H1 (cell line): ENCODE measurements around the gene ZNF598. TPM values are rescaled to one million over a fixed set of nuclear protein-coding genes. Genes with fewer than 3 reads are reported as not detected.

ENCODE experiments used
- CTCF ChIA-PET: fragments of 300-600 bp; sonication (Branson Sonifier 250); formaldehyde crosslinking; loops from one replicate; lab custom pipeline; 2021; ENCODE audit not compliant: partially characterized antibody; lab: Charles Lee
- POLR2A ChIA-PET: fragments of 300-600 bp; sonication (Branson Sonifier 250); formaldehyde crosslinking; loops from one replicate; lab custom pipeline; 2021; ENCODE audit warnings: inconsistent platforms; ENCODE audit not compliant: partially characterized antibody; lab: Charles Lee
- DNase-seq, 2 experiments: peaks; one replicate each; pipeline versions ENCODE4 v3.0.0 to v3.0.0-alpha.2; 2010 to 2022; ENCODE audit warnings: low spot score in 2 of 2, low read depth in 1 of 2, mixed read lengths in 1 of 2
- FAIRE-seq: peaks from 2 replicates; lab custom pipeline; 2011; peaks lifted over from hg19 to GRCh38; lab: Jason Lieb, UNC
- H2AFZ ChIP-seq: 2 replicates; pipeline ENCODE4 v1.8.1; 2012; ENCODE audit warnings: low read length, inconsistent platforms
- H2AK5ac ChIP-seq: 2 replicates; pipeline ENCODE4 v1.6.1; 2013; ENCODE audit warnings: low read depth, low read length
- H2BK120ac ChIP-seq: replicated peaks from 2 replicates; pipeline ENCODE3; 2013; ENCODE audit warnings: low read depth, low read length, inconsistent platforms
- H2BK12ac ChIP-seq: 2 replicates; pipeline ENCODE4 v1.6.1; 2013; ENCODE audit warnings: low read depth, low read length
- H2BK15ac ChIP-seq: 2 replicates; pipeline ENCODE4 v1.6.1; 2013; ENCODE audit warnings: low read length
- H2BK20ac ChIP-seq: 2 replicates; pipeline ENCODE4 v1.6.1; 2013; ENCODE audit warnings: low read length
- H2BK5ac ChIP-seq: 2 replicates; pipeline ENCODE4 v1.6.1; 2013; ENCODE audit warnings: low read depth, low read length
- H3K14ac ChIP-seq: 2 replicates; pipeline ENCODE4 v1.6.1; 2013; ENCODE audit warnings: inconsistent platforms; ENCODE audit not compliant: insufficient read length
- H3K18ac ChIP-seq: 2 replicates; pipeline ENCODE4 v1.6.1; 2013; ENCODE audit warnings: low read length; ENCODE audit errors: extremely low read depth
- H3K23ac ChIP-seq: 2 replicates; pipeline ENCODE4 v1.6.1; 2013; ENCODE audit warnings: inconsistent platforms; ENCODE audit not compliant: insufficient read length
- H3K23me2 ChIP-seq: 2 replicates; pipeline ENCODE4 v1.6.1; 2013; ENCODE audit warnings: low read depth, low read length
- H3K27ac ChIP-seq: 2 replicates; pipeline ENCODE4 v1.6.1; 2011; ENCODE audit warnings: low read depth, low read length, inconsistent platforms
- H3K27me3 ChIP-seq, 4 experiments: replicated peaks in 1 of 4; 1 replicate in 1 of 4; 2 replicates in 3 of 4; pipeline versions ENCODE4 v1.6.1 to v1.8.1; 2011 to 2013; ENCODE audit warnings: low read length in 3 of 4, mild to moderate bottlenecking in 3 of 4, inconsistent platforms in 2 of 4, mixed read lengths in 2 of 4, moderate library complexity in 1 of 4; ENCODE audit not compliant: control insufficient read depth in 3 of 4, insufficient read depth in 3 of 4; ENCODE audit errors: extremely low read depth in 1 of 4
- H3K36me3 ChIP-seq, 4 experiments: 2 replicates each; pipeline versions ENCODE4 v1.6.1 to v1.8.1; 2011 to 2013; ENCODE audit warnings: mild to moderate bottlenecking in 4 of 4, low read length in 3 of 4, moderate library complexity in 2 of 4, control low read depth in 1 of 4, inconsistent platforms in 1 of 4; ENCODE audit not compliant: insufficient read depth in 4 of 4, control insufficient read depth in 2 of 4
- H3K4ac ChIP-seq: replicated peaks from 2 replicates; pipeline ENCODE3; 2013; ENCODE audit warnings: low read length, low read depth, mixed read lengths, inconsistent platforms; ENCODE audit not compliant: insufficient read length
- H3K4me1 ChIP-seq, 4 experiments: replicated peaks in 1 of 4; 1 replicate in 1 of 4; 2 replicates in 3 of 4; pipeline versions ENCODE4 v1.6.1 to v1.8.1; 2011 to 2013; ENCODE audit warnings: low read length in 3 of 4, inconsistent platforms in 2 of 4, mixed read lengths in 1 of 4; ENCODE audit not compliant: insufficient read depth in 4 of 4, control insufficient read depth in 3 of 4
- H3K4me2 ChIP-seq, 2 experiments: 2 replicates each; pipeline versions ENCODE4 v1.6.1 to v1.8.1; 2011 to 2013; ENCODE audit warnings: low read depth in 2 of 2, low read length in 2 of 2, control low read depth in 1 of 2, inconsistent platforms in 1 of 2, mild to moderate bottlenecking in 1 of 2; ENCODE audit not compliant: insufficient read depth in 1 of 2
- H3K4me3 ChIP-seq, 4 experiments: fragments of 200-600, 300-600 bp in 1 of 4; sonication (generic), shearing (Covaris generic), sonication (Bioruptor Twin) in 1 of 4; 2 replicates each; pipeline versions ENCODE4 v1.5.1 to v1.8.1; 2011 to 2016; ENCODE audit warnings: low read length in 4 of 4, low read depth in 3 of 4, control low read depth in 2 of 4, inconsistent platforms in 2 of 4, mild to moderate bottlenecking in 2 of 4, mixed read lengths in 1 of 4, moderate library complexity in 1 of 4; ENCODE audit not compliant: insufficient read depth in 2 of 4; ENCODE audit errors: extremely low read depth in 1 of 4
- H3K56ac ChIP-seq: replicated peaks from 2 replicates; pipeline ENCODE3; 2013; ENCODE audit warnings: low read depth, mild to moderate bottlenecking, mixed read lengths, low read length, inconsistent platforms; ENCODE audit not compliant: insufficient read length
- H3K79me1 ChIP-seq: 2 replicates; pipeline ENCODE4 v1.6.1; 2013; ENCODE audit warnings: low read depth, low read length, control low read depth
- H3K79me2 ChIP-seq, 2 experiments: 2 replicates each; pipeline versions ENCODE4 v1.6.1 to v1.8.1; 2012 to 2013; ENCODE audit warnings: low read length in 2 of 2, mild to moderate bottlenecking in 2 of 2, inconsistent platforms in 1 of 2; ENCODE audit not compliant: insufficient read depth in 2 of 2, control insufficient read depth in 1 of 2
- H3K9ac ChIP-seq, 4 experiments: replicated peaks in 1 of 4; 1 replicate in 1 of 4; 2 replicates in 3 of 4; pipeline versions ENCODE4 v1.6.1 to v1.8.1; 2011 to 2013; ENCODE audit warnings: low read depth in 3 of 4, low read length in 3 of 4, control low read depth in 2 of 4, mild to moderate bottlenecking in 2 of 4, moderate library complexity in 2 of 4, inconsistent platforms in 1 of 4; ENCODE audit errors: extremely low read depth in 1 of 4
- H3K9me3 ChIP-seq, 2 experiments: 2 replicates each; pipeline versions ENCODE4 v1.6.1 to v1.8.1; 2012 to 2013; ENCODE audit warnings: mild to moderate bottlenecking in 2 of 2, moderate library complexity in 2 of 2, control low read depth in 1 of 2, inconsistent platforms in 1 of 2, low read depth in 1 of 2, low read length in 1 of 2, mixed read lengths in 1 of 2; ENCODE audit not compliant: insufficient read depth in 2 of 2
- H4K20me1 ChIP-seq, 2 experiments: replicated peaks in 1 of 2; 2 replicates each; pipeline versions ENCODE3 to v1.8.1; 2011 to 2013; ENCODE audit warnings: inconsistent platforms in 2 of 2, low read length in 2 of 2, mild to moderate bottlenecking in 1 of 2; ENCODE audit not compliant: insufficient read depth in 2 of 2, control insufficient read depth in 1 of 2
- H4K5ac ChIP-seq: 2 replicates; pipeline ENCODE4 v1.6.1; 2013; ENCODE audit warnings: low read length, low read depth, mixed read lengths, inconsistent platforms; ENCODE audit not compliant: insufficient read length
- H4K8ac ChIP-seq: 2 replicates; pipeline ENCODE4 v1.8.0; 2013; ENCODE audit warnings: mild to moderate bottlenecking, moderate library complexity, low read length, inconsistent platforms; ENCODE audit not compliant: insufficient read depth; ENCODE audit errors: extremely low read depth
- H4K91ac ChIP-seq: replicated peaks from 2 replicates; pipeline ENCODE3; 2013; ENCODE audit warnings: low read length, mixed read lengths, inconsistent platforms; ENCODE audit not compliant: insufficient read length
- BRCA1 ChIP-seq: IDR thresholded peaks from 2 replicates; pipeline ENCODE4 v1.6.1; 2012; ENCODE audit warnings: low read depth, low read length, improper control_type of control experiment
- CHD2 ChIP-seq: IDR thresholded peaks from 2 replicates; pipeline ENCODE4 v1.6.1; 2012; ENCODE audit warnings: low read length, improper control_type of control experiment
- EZH2 ChIP-seq: fragments of 200-600 bp; sonication (generic); IDR thresholded peaks from 2 replicates; pipeline ENCODE4 v1.7.1; 2012; ENCODE audit warnings: low read depth, mild to moderate bottlenecking, moderate library complexity, low read length, inconsistent platforms; ENCODE audit not compliant: severe bottlenecking
- KDM1A ChIP-seq: fragments of 200-600, 300-600 bp; sonication (generic); IDR thresholded peaks from 2 replicates; pipeline ENCODE4 v1.7.1; 2016; ENCODE audit warnings: mild to moderate bottlenecking, low read length, borderline replicate concordance
- POLR2A ChIP-seq, 2 experiments: IDR thresholded peaks; 1 replicate in 1 of 2; 2 replicates in 1 of 2; pipeline ENCODE4 v1.6.1; 2011; ENCODE audit warnings: low read depth in 2 of 2, low read length in 2 of 2, mild to moderate bottlenecking in 2 of 2; ENCODE audit errors: control extremely low read depth in 1 of 2
- RAD21 ChIP-seq, 2 experiments: IDR thresholded peaks in 1 of 2; conservative IDR thresholded peaks in 1 of 2; 2 replicates each; pipeline ENCODE4 v1.6.1; 2011; ENCODE audit warnings: low read depth in 2 of 2, low read length in 2 of 2, improper control_type of control experiment in 1 of 2, inconsistent platforms in 1 of 2, mild to moderate bottlenecking in 1 of 2, moderate library complexity in 1 of 2
- SP2 ChIP-seq: IDR thresholded peaks from 2 replicates; pipeline ENCODE4 v1.6.1; 2012; ENCODE audit warnings: mild to moderate bottlenecking, low read length, inconsistent platforms
- SP4 ChIP-seq: IDR thresholded peaks from 2 replicates; pipeline ENCODE4 v1.6.1; 2012; ENCODE audit warnings: low read length, inconsistent platforms
- TAF7 ChIP-seq: optimal IDR thresholded peaks from 2 replicates; pipeline ENCODE3; 2011; ENCODE audit warnings: low read depth, mild to moderate bottlenecking, inconsistent platforms, low read length, moderate library complexity, borderline replicate concordance
- ZNF274 ChIP-seq: IDR thresholded peaks from 2 replicates; pipeline ENCODE4 v1.7.0; 2012; ENCODE audit warnings: low read length, borderline replicate concordance; ENCODE audit errors: extremely low read depth
- WGBS, 2 experiments: shearing (Covaris generic) in 1 of 2; methylation state at CpG; one replicate each; pipeline versions ENCODE4 v1.1.6 to v1.1.7; 2013 to 2015; ENCODE audit warnings: low lambda C conversion rate in 2 of 2, mixed read lengths in 2 of 2, inconsistent platforms in 1 of 2, low coverage in 1 of 2, missing lambda C conversion rate in 1 of 2; ENCODE audit not compliant: insufficient replicate concordance in 2 of 2, insufficient coverage in 1 of 2, insufficient read length in 1 of 2; ENCODE audit errors: extremely low coverage in 1 of 2, missing lambda C conversion rate in 1 of 2; 5-methylcytosine and 5-hydroxymethylcytosine counted together
- polyA plus RNA-seq, 7 experiments: library from polyadenylated mRNA; depleted of rRNA in 3 of 7; stranded (reverse) in 5 of 7; unstranded in 2 of 7; fragments of >200 nt in 5 of 7; fragments of 200-250 nt in 2 of 7; gene quantifications; 1 replicate in 5 of 7; 2 replicates in 1 of 7; 4 replicates in 1 of 7; pipeline versions ENCODE4 v1.2.1 to v1.2.3, GENCODE V29; 2011 to 2013; ENCODE audit warnings: missing spikeins in 2 of 7, mixed read lengths in 2 of 7
- total RNA-seq: library from RNA; stranded (reverse); fragmentation: NEBNext Ultra II Directional; extraction: Animal tissue kit (Norgen Biotek cat#: 25700); gene quantifications from 2 replicates; pipeline ENCODE4 v1.2.1, GENCODE V29; 2021
- TF ChIP-seq, protein P1 (sequence below): IDR thresholded peaks from 2 replicates; pipeline ENCODE4 v1.6.1; 2011; ENCODE audit warnings: low read depth, mild to moderate bottlenecking, low read length; ENCODE audit not compliant: insufficient read depth

ZNF598 gene
- total and polyA plus RNA-seq, 2 of the 8 experiments (the other 6 are each of a cell fraction or from before 2014, with no cell fraction given) = 29.3 to 47.6 TPM

DNA sequence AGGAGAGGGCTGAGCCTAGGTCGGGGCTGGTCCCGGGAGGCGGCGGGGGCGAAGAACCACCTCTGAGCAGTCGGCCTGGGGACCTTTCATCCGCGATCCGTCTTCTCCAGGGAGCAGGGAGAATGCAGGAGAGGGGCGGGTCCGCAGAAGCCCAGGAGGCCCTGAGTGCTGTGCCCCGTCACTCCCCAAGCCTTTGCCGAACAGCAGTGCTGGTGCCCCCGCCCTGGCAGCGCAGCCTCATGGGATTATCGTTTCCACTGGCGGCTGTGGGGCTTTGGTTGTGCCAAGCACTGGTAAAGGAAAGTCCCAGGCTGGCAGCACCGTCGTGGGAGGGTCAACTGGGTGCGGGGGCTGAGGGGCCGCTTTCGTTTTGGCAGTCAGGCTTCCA is 37.1 kb downstream of the ZNF598 start:
- H3K23ac ChIP-seq = no peak overlapping the region
- DNase-seq (no peak), FAIRE-seq (no peak)
- no peak overlapping the region for H2AK5ac ChIP-seq
- H3K4me2 ChIP-seq = peak overlapping the region; percentile 95
- no peak overlapping the region for H4K5ac ChIP-seq
- H3K9me3 ChIP-seq = no peaks in the 10 kb centered on the region
- no peak overlapping the region for H3K18ac ChIP-seq
- no peak overlapping the region for H2AFZ ChIP-seq
- ChIA-PET POLR2A (interaction anchor here (0.9 to 28.2 kb wide), 5 partner anchors 9 to 983 kb away, joined by 3 to 736 read pairs (median 105); partner anchors contain the start of genes GFER, NDUFB10, NOXO1 and RNF151), CTCF (interaction anchor here (1.2 to 2.1 kb wide), 2 partner anchors 12 to 31 kb away, joined by 5 to 7 read pairs; partner anchors contain the start of gene NDUFB10)
- peaks cover 3 to 16% of the 10 kb centered on the region in 2 experiments; a peak in 2 of 4 replicates for H3K79me2 ChIP-seq
- peaks cover 2 to 21% of the 10 kb centered on the region in 2 experiments for H4K20me1 ChIP-seq
- 11% methylated on average over 21 of the region's 22 CpGs; no CpG with 5 or more reads in 1 of the 2 experiments for WGBS, 2 experiments
- peaks cover 8% of the 10 kb centered on the region for H3K23me2 ChIP-seq
- no peak overlapping the region for H3K27ac ChIP-seq
- H3K79me1 ChIP-seq = peaks cover 12% of the 10 kb centered on the region; the same call in 1 of the 2 replicates
- no peak overlapping the region for H3K14ac ChIP-seq
- no peak overlapping the region for H2BK5ac ChIP-seq
- no peak overlapping the region for H2BK15ac ChIP-seq
- H3K36me3 ChIP-seq = peaks cover 11 to 25% (median 21%) of the 10 kb centered on the region in 4 experiments; a peak in 7 of 8 replicates
- no peak overlapping the region for H2BK120ac ChIP-seq
- H3K4me1 ChIP-seq = peaks cover 0 to 6% (median 5%) of the 10 kb centered on the region in 4 experiments; a peak in 5 of 7 replicates
- peak overlapping the region; percentile 83 to 93 (median 89) for H3K4me3 ChIP-seq
- H3K27me3 ChIP-seq = no peaks in the 10 kb centered on the region
- H2BK12ac ChIP-seq = no peak overlapping the region
- peak overlapping the region; percentile 65 for H4K91ac ChIP-seq
- H2BK20ac ChIP-seq = no peak overlapping the region
- H3K4ac ChIP-seq = no peak overlapping the region
- no peak overlapping the region for H3K56ac ChIP-seq
- peak overlapping the region; percentile 78 to 90 (median 80) for H3K9ac ChIP-seq
- peak overlapping the region; percentile 95; the same call in 1 of the 2 replicates for H4K8ac ChIP-seq
- TF ChIP-seq TAF7 (no peak), RAD21 (IDR thresholded peaks at IDR 0.05 in 1 of 2, conservative IDR thresholded peaks at IDR 0.05 in 1 of 2; ENCODE audit: low read depth in 2 of 2, low read length in 2 of 2) (no peak), POLR2A (IDR thresholded peaks at IDR 0.05; ENCODE audit: control extremely low read depth in 1 of 2, low read depth in 2 of 2, low read length in 2 of 2) (no peak), KDM1A (no peak), SP2 (no peak), BRCA1 (no peak), EZH2 (no peak), ZNF274 (no peak), SP4 (no peak), CHD2 (no peak)
- TF ChIP-seq, protein P1, sequence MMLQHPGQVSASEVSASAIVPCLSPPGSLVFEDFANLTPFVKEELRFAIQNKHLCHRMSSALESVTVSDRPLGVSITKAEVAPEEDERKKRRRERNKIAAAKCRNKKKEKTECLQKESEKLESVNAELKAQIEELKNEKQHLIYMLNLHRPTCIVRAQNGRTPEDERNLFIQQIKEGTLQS = no peak
